K562 (cell line): ENCODE data around the gene ZNF599. TPM values are rescaled to one million over a fixed set of nuclear protein-coding genes. Genes with fewer than 3 reads are reported as not detected.

ENCODE experiments used
- AFF4 ChIP-seq: sonication (generic); formaldehyde crosslinking; IDR thresholded peaks from 2 replicates; pipeline ENCODE4 v1.8.0; 2023; ENCODE audit warnings: mild to moderate bottlenecking, missing genetic modification reagents
- SMAD3 ChIP-seq: fragments of 450-650 bp; formaldehyde crosslinking; conservative IDR thresholded peaks from 2 replicates; pipeline ENCODE4 v1.4.0; 2020; ENCODE audit warnings: mild to moderate bottlenecking
- ZNF407 ChIP-seq: fragments of 450-650 bp; IDR thresholded peaks from 2 replicates; pipeline ENCODE4 v1.6.1; 2016; ENCODE audit warnings: low read depth
- ZNF766 ChIP-seq: fragments of 200-800 bp; sonication (Bioruptor generic); conservative IDR thresholded peaks from 2 replicates; pipeline ENCODE4 v1.6.1; 2016; ENCODE audit warnings: missing genetic modification characterization, missing compliant biosample characterization
- polyA plus RNA-seq, 8 experiments: library from polyadenylated mRNA; depleted of rRNA in 4 of 8; stranded (reverse) in 5 of 8; unstranded in 3 of 8; fragments of >200 nt; fragmentation: Nextera tagmentation in 2 of 8; fragmentation: Illumina TruSeq in 1 of 8; extraction: Ambion mirVana in 2 of 8; extraction: Trizol in 1 of 8; gene quantifications; 2 replicates each; pipeline versions ENCODE4 v1.2.1 to v1.2.3, GENCODE V29; 2011 to 2014; ENCODE audit warnings: inconsistent platforms in 1 of 8, missing spikeins in 1 of 8
- total RNA-seq, 7 experiments: library from RNA; depleted of rRNA in 6 of 7; stranded (reverse); fragments of >200 nt in 6 of 7; fragmentation: Illumina TruSeq in 2 of 7; extraction: Trizol in 2 of 7; gene quantifications; 2 replicates each; pipeline versions ENCODE4 v1.2.1 to v1.2.3, GENCODE V29; 2011 to 2021; ENCODE audit warnings: low replicate concordance in 1 of 7

ZNF599 gene
- total and polyA plus RNA-seq, 9 of the 15 experiments (the other 6 are each of a cell fraction or from before 2014, with no cell fraction given), result 0.71 to 6.7 (median 2.8) TPM

GRCh38 chr19:34733746-34734536 is 39.1 kb downstream of the ZNF599 start, which contains the start of gene ZNF181 (continued):
- no peak for TF ChIP-seq ZNF407
- TF ChIP-seq ZNF766 (CRISPR knock-in tag), result 0 out of 2 replicates have a peak, but pooled peaks have one; percentile 47
- TF ChIP-seq SMAD3 (CRISPR knock-in tag), result 0 out of 2 replicates have a peak, but pooled peaks have one; percentile 31
- TF ChIP-seq AFF4 (CRISPR knock-in tag), result peak; percentile 78; the same call in 1 of the 2 replicates
